NCI-H2081 treated with DMSO at 0.1 percent for 48 hours (cell line): ENCODE data around the gene KEL.
"Not testable (repeated sequence)": the region's sequence is repeated elsewhere in the genome, so short reads cannot be mapped to it uniquely, and the experiment has no call there.

Source experiments
- DNase-seq: peaks from one replicate; lab custom pipeline; 2025; lab: John Stamatoyannopoulos, UW

Gene KEL

GRCh38 chr7:142961973-142962926, at the start of gene KEL:
TSS of gene KEL (minus strand) at chr7:142962363. CDS start at chr7:142962206, 157 bp downstream.
- DNase-seq: no peak

GRCh38 chr7:143008007-143008901, 46.1 kb upstream of the KEL start:
- DNase-seq: no peak

GRCh38 chr7:143005632-143006260, 43.6 kb upstream of the KEL start:
- DNase-seq: no peak

- no peak for DNase-seq
Measured at GRCh38 chr7:143003393-143004051, 41.4 kb upstream of the KEL start.

GRCh38 chr7:143002898-143003297, 40.7 kb upstream of the KEL start:
- no peak for DNase-seq

- no peak for DNase-seq
Measured at GRCh38 chr7:143002106-143002505, 39.9 kb upstream of the KEL start.

GRCh38 chr7:143000648-143001047, 38.5 kb upstream of the KEL start:
- DNase-seq: no peak

GRCh38 chr7:142999793-143000192, 37.6 kb upstream of the KEL start:
- DNase-seq: no peak

- no peak for DNase-seq
Measured at GRCh38 chr7:142998966-142999365, 36.8 kb upstream of the KEL start.

- no peak for DNase-seq
Measured at GRCh38 chr7:142997456-142997989, 35.4 kb upstream of the KEL start.

GRCh38 chr7:142992427-142992826, 30.3 kb upstream of the KEL start:
- no peak for DNase-seq

- no peak for DNase-seq
Measured at GRCh38 chr7:142984297-142984696, 22.1 kb upstream of the KEL start.

GRCh38 chr7:142983825-142984224, 21.7 kb upstream of the KEL start:
- DNase-seq: no peak

- not testable (repeated sequence) for DNase-seq
Measured at GRCh38 chr7:142978402-142978801, 16.2 kb upstream of the KEL start.

- DNase-seq: no peak
Measured at GRCh38 chr7:142974626-142975025, 12.5 kb upstream of the KEL start.

GRCh38 chr7:142969183-142969582, 7.0 kb upstream of the KEL start:
- no peak for DNase-seq

- no peak for DNase-seq
Measured at GRCh38 chr7:142968229-142968628, 6.1 kb upstream of the KEL start.

GRCh38 chr7:142964502-142965246, 2.5 kb upstream of the KEL start:
- DNase-seq: no peak

- no peak for DNase-seq
Measured at GRCh38 chr7:142963993-142964392, 1.8 kb upstream of the KEL start.

GRCh38 chr7:142962991-142963390, 828 bp upstream of the KEL start:
- no peak for DNase-seq

- no peak for DNase-seq
Measured at GRCh38 chr7:142961595-142961972, 579 bp downstream of the KEL start.
